WTC11 (cell line): ENCODE results near the gene DGKQ.

ENCODE experiments used
- CREM ChIP-seq: sonication (generic); formaldehyde crosslinking; IDR thresholded peaks from 2 replicates; pipeline ENCODE4 v1.8.1; 2022; ENCODE audit warnings: mild to moderate bottlenecking, missing genetic modification reagents, moderate library complexity
- CTCF ChIP-seq: fragments of 200-600 bp; IDR thresholded peaks from 2 replicates; pipeline ENCODE4 v1.8.0; 2022; ENCODE audit warnings: antibody characterized with exemption
- ESRRA ChIP-seq: sonication (generic); formaldehyde crosslinking; IDR thresholded peaks from 2 replicates; pipeline ENCODE4 v1.8.1; 2022; ENCODE audit warnings: mild to moderate bottlenecking, missing genetic modification reagents, borderline replicate concordance
- TP53 ChIP-seq: sonication (generic); formaldehyde crosslinking; IDR thresholded peaks from 2 replicates; pipeline ENCODE4 v1.8.1; 2023; ENCODE audit warnings: mild to moderate bottlenecking, missing genetic modification reagents

DNA sequence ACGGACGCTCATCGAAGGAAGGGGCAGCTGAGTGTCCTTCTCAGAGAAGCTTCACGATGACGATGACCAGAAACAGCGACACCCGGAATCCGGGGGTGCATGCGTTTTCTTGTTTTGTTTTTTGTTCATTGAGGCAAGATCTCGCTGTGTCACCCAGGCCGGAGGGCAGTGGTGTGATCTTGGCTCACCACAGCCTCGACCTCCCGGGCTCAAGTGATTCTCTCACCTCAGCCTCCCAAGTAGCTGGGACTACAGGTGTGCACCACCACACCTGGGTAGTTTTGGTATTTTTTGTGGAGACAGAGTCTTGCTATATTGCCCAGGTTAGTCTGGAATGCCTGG is 19.8 kb downstream of the DGKQ start:
- TF ChIP-seq CREM (CRISPR knock-in tag) (no peak), CTCF (no peak), ESRRA (CRISPR knock-in tag) (no peak), TP53 (CRISPR knock-in tag) (no peak)
